HG02588 (cell line): ENCODE measurements around the gene ITGAE.

Experiments
- ATAC-seq: cut with Tn5 transposase; IDR thresholded peaks from one replicate; pipeline ENCODE4 v1.9.1; 2021; ENCODE audit warnings: mild to moderate bottlenecking, moderate library complexity; ENCODE audit not compliant: unreplicated experiment

Gene ITGAE

DNA sequence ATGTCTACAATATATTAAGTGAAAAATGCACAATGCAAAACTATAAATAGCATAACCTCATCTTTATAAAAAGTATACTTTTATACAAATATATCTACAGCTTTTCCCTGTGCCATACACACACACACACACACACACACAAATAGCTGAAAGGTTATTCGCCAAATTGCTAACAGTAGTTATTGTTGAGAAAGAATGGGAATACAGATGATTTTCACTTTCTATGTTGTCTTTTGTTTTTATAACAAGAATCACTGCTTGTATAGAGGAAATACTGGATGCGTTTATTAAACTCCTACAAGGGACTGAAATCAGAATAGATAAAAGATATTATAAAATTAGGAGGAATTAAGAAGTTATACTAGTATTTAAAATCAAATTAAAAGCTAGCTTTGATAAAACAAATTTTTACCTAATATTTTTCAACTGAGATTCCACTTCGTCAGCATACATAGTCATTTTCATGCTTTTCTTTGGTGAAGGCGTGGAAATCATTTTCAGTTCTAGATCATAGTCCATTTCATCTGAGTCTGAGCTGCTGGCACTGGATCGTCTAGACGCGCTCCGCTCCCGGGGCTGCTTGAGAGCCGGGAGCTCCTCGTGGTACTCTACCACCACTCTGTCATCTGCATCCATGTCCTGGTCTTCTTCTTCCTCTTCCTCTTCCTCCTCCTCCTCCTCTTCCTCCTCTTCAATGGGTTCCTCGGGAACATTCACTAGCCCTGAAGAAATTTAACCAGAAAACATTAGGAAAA, 17.0 kb upstream of the ITGAE start:
- ATAC-seq = no peak

DNA sequence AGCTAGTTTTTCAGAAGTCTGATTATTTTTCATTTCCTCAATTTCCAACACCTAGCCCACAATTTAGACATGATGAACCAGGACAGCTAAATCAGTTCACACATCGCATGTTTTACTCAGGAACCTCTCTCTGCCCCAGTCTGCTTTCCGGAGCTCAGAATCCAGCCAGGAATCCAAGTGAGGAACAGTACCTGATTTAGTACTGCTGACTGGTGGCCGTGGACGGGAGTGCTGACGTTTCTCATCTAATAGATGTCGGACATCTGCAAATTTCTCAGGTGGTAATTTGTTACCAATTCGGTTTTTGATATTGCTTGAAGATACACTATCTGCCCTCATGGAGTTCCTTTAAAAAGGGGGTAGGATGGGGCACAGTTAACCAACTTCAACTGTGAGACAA, 14.9 kb upstream of the ITGAE start:
- no peak for ATAC-seq

DNA sequence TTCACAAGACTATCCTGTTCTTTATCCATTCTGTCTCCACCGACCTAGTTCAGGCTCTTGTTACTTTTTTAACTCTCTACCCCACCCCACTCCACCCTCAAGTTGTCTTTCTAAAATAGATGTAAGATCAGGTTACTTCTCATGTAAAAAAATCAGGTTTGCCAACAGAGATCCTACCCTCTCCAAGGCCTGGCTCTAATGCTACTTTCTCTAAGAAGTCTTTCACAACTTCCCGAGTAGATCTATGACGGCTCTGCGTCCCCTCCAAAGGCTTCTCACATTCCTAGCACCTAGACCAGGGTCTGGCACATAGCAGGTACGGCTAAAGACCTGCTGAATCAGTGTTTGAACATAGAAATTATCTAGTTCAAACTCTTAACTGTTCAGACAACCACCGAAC, 14.1 kb upstream of the ITGAE start:
- ATAC-seq = no peak

DNA sequence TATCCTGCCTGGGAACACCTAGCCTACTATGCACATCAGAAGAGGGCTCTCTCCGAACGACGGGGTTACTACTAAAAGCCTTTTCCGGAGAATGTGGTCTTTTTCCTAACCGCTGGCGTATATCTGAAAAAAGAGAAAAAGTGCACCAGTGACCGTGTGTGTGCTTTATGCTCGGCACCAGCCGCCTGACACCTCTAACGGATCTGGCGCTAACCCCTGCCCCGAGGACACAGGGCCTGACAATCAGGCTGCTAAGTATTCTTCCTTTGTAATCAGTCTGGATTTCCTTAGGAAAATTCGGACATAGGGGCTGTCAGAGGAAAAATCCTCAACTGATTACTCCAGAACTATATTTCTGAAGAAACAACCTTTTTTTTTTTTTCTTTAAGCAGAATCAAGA, 13.4 kb upstream of the ITGAE start:
- ATAC-seq = no peak

DNA sequence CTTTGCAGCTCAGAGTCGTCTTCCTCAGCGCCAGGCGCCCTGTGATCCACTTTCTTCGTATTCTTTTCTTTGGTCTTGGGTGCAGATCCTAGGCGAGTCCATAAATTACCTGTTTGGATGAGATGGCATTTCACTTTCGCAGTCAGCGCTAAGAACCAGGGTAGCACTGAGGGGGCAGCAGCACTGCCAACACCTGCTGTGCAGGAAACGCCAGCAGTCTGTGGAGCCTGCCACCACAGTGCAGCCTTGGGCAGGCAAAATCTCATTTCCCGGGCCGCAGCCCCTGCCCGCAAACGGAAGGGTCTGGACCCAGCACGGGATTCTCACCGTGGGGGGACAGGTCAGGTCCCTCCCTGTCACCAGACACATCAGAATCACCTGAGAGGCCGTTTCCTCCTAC, 12.2 kb upstream of the ITGAE start:
- no peak for ATAC-seq

DNA sequence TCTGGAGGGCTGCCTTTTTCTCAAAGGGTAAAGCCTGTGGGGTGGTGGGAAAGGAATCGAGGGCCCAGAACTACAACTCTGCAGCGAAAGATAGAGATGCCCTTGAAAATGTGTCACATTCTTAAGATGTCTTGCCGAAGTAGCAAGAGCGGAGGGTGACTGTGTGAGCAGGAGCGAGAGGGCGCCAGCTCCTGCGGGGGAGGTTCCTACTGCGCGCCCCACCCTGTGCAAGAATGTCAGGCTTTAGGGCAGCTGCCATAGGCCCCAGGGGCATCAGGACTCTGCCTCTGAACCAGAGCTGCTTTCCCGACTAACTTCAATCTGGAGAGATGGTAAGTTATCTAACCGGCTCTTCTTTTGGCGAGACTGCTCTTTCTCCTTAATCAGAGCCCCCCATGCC, 11.8 kb upstream of the ITGAE start:
- no peak for ATAC-seq

DNA sequence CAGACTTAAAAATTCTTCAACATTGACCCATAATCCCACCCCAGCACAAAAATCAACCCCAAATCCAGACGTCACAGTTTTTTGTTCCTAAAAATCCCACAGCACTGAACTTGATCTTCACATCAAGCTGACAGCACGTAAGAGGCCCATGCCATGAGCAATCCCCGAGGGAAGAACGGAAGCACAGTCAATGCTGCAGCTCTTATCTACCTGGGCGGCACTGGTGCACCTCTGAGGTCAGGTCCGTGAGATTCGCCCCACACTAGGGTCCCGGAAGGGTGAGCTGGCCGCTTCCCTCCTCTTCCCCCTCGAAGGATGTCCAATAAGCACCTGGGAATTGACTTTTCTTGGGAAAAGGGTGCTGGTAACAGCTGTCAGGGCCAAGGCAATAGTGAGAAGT, 11.3 kb upstream of the ITGAE start:
- no peak for ATAC-seq

DNA sequence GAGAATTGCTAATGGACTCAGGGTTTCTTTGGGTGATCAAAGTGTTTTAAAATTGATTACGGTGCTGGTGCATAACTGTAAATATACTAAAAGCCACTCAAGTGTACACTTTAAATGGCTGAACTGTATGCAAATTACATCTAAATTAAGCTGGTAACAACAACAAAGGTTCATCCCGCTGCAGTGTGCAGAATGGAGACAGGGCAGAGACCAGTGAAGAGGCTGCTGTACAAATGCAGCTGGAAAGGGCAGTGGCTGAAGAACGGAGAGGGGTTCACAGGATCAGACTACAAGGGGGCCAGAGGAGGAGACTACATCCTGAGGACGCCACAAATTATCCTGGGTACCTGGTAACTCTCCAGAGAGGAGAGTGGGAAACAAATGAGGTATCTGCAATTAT, 9.0 kb upstream of the ITGAE start:
- no peak for ATAC-seq

DNA sequence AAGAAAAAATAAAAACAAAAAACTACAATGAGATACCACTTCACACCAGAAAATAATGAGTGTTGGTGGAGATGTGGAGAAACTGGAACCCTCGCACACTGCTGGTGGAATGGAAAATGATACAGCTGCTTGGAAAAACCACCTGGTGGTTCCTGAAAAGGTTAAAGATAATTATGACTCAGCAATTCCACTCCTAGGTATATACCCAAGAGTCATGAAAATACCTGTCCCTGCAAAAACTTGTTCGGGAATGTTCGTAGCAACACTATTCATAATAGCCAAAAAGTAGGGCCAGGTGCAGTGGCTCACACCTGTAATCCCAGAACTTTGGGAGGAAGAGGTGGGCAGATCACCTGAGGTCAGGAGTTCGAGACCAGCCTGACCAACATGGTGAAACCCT, 8.1 kb upstream of the ITGAE start:
- no peak for ATAC-seq

DNA sequence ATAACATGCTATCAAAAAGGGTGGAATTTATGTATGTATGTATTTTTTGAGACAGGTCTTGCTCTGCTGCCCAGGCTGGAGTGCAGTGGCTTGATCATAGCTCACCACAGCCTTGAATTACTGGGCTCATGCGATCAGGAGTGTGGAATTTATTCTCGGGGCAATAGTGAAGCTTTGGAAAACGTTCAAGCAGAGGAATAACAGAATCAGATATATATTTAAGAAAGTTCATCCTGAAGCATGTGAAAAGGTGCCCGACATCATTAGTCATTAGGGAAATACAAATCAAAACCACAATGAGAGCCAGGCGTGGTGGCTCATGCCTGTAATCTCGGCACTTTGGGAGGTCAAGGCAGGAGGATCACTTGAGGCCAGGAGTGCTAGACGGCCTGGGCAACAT, 7.7 kb upstream of the ITGAE start:
- no peak for ATAC-seq

DNA sequence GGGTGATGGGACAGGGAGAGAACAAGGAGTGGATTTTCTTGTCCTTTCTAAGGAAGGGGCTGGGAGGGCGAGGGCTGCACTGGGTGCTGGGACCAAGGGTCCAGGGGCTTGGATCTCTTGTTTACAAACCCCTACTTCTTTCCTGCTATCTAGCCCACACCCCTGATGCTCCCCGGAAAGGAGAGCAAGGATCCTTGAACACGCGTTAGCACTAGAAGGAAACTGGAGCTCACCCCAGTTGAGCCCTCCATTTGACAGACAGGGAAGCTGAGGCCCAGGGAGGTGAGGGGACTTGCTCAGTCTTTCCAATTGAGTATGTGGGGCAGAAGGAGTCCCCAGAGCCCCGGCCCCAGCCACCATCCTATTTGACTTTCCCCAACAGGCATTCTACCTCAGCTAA, 4.6 kb upstream of the ITGAE start:
- no peak for ATAC-seq

DNA sequence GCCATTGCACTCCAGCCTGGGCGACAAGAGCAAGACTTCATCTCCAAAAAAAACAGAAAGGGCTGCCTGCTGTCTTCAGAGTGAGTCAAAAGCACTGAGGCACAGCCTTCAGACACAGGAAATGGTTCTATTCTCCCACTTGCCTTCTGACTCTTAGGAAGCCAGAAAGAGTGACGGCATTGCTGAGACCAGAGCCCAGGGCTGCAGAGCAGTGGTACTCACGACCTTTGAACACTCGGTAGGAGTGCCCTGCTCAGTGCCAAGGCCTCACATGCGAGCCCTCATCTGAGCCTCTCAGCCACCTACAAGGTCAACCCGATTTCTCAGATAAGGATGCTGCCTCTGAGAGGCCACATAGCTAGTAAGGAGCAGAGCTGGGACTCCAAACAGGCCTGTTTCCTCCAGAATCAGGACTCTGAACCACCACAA, 3.5 kb upstream of the ITGAE start:
- peak; percentile 58 for ATAC-seq

DNA sequence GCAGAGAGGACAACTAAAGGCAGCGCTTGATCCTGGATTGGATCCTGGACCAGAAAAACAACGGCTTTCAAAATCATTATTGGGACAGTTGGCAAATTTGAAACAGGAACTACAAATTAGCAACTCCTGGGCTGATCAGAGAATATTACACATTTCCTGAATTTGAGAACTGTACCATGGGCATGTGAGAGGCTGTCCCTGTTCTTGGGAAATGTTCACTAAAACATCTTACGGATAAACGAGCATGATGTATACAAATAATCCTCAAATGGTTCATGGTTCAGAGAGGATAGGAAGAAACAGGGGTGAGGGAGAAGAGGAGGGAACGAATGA, 2.3 kb upstream of the ITGAE start:
- ATAC-seq = no peak

DNA sequence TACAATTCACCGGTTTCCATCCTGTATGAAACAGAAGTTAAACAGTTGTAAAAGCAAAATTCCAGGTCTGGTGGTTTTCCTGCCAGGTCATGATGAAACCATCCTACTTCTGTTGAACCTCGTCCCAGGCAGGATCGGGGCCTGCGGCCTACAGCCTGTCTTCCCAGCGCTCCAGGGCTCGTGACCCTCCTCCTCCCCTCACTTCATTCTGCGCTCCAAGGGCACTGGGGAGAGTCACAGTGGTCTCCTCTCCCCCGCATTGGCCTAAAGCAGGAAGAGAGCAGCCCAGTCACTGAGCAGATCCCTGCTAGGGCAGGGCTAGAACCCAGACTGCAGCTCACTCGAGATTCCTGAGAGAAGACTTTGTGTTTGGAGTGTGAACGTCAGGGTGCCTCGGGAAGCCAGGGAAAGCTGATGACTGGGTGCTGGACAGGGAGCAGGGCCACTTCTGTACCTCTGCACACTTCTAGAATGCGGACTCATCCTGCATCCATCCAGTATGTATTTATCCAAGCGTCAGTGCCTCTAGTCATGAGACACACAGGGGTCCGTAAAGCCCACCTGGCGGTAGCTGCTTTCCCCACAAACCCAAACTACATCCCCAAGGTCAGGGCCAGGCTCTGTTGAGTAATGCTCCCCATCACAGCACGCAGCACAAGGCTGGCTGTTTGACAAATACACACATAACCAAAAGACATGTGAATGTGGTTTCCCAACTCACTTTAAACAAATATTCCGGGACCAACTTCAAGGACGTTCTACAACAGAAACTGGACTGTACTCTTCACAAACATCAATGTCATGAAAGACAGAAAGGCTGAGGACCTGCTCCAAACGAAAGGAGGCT, 1.7 kb upstream of the ITGAE start:
- no peak for ATAC-seq

DNA sequence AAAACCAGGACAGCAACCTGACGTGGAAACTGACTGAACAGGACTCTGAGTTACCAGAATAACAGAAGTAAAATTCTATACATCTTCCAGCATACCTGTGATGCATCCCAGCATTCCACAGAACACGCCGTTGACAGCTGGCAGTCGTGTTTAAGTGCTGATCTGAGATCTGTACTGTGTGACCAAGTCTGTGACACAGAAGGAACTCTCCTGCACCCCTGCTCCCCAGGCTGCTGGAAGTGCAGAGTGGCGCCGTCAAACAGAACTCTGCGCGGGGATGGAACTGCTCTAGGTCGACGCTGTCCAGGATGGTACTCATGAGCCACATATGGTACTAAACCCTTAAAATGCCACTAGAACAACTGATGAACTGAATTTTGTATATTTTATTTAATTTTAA, 804 bp upstream of the ITGAE start:
- ATAC-seq = no peak

DNA sequence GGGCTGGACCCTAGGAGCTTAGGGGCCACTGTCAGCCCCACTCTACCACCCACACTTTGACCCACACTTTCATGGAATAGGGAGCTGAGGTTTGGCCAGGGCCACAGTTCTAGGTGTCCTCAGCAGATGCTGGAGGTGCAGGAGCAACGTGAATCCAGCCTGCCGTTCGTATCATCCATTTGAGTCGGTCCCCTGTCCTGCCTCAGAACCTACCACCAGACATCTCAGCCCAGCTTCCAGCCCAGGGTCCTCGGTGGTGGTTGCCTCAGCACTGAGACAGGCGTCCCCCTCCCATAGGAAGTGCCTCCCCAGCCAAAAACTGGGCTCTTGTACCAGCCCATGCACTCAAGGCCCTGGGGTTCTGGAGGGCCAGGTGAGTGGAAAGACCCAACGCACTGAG, 359 bp upstream of the ITGAE start:
- ATAC-seq = no peak

DNA sequence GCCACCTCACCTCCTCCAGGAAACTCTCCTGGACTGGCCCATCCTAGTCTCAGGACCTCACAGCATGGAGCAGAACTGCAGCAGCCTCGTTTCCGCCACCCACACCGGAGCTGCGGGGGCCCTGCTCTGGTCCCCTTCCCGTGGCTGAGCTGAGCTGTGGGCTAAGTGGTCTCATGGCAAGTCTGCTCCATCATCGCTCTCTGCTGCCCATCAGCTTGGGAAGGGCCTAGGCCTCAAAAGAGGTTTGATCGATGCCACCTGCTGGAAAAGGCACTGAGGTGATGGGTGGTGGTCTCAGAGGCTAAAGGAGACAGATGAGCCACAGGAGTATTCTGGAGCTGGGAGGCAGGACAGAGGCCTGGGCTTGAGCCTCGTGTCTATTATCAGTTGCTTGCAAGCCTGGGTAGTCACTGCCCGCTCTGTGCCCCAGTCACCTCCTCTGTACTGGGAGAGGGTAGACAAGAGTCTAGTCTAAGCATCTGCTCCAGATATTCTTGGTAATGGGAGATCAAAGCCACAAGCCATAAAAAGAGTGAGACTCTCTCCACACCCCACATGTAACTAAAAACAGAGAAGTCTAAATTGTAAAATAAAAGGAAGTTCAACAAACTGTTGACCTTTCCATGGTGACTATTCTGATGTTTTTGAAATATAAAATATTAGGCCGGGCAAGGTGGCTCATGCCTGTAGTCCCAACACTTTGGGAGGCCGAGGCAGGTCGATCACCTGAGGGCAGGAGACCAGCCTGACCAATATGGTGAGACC, 1.6 kb downstream of the ITGAE start:
- no peak for ATAC-seq

DNA sequence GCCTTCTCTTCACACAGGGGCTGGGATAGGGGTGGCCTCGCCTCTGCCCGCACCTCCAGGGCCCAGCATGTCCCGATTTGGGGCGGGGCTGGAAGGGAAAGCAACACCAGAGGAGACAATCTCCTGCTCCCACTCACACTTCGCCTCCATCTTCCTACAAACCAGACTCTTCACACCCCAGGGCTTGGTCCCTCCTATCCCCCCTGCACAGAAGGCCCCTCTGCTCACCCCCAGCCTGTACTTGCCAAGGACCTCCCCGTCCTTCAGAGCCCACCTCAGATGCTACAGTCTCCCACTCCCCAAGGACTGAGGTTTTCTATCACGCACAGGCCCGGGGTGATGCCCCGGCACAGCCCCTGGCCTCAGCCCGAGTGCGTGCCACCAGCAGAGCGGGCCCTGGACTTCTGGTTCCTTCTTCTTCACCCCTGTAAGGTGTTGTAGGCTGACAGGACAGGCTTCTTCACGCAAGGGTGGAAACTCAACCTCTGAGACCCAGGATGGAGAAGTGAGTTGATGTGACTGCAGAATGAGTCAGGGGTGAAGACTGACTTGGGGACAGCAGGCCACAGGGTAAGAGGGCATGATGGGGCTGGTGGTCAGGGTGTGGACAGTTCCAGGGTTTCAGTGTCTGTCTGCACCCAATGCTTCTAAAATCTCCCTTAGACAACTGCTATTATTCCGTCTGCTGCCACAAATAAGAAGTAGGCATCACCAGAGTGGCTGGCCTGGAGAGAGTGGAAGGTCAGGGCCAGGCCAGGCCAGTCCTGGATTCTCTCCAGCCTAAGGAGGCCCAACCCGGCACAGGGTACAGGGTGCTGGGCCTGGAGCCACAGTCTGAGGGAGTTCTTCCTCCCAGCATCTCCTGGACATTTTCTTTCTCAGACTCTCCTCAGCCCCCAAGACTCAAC, 2.5 kb downstream of the ITGAE start:
- no peak for ATAC-seq

DNA sequence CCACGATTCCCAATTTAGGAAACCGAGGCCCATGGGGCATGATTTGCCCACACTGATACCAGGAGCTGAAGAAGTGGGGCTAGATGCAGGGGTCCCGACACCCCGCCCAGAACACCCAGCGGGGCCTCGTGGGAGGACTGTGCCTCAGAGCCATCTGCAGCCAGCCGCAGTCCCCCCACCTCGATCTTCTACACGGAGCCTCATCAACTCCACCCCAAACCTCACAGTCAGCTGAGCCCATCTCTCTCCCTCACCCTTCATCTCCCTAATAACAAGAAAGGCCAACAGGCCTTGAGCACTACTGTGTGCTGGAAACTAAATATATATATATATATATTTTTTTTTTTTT, 4.2 kb downstream of the ITGAE start:
- peak; percentile 25 for ATAC-seq

DNA sequence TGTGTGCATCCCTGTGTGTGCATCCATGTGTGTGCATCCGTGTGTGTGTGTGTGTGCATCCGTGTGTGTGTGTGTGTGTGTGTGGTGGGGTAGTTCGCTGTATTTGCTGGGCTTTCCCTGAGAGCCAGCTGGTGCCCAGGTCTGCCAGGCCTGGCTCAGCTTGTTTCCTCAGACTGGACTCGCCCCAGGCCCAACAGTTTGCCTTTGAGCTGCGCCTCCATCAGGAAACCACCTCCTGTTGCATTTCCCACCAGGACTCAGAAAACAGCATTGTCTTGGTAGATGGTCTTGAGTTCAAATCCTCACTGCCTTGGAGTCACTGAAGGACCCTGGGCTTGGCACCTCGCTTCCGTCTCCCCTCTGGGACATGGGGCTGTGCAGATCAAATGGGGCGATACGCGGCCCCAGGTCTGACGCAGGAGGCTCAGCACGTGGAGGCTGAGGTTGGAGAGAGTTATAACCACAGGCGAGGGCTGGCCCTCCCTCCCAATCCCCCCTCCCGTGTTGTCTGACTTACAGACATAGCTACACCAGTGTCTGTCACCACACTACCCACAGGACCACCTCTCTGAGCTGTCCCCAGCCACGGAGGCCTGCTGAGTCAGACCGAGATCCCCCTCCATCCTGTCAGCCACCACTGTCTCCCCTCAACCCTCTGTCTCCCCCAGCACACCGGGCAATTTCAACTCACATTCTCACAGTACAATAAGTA, 4.7 kb downstream of the ITGAE start:
- peak; percentile 57 for ATAC-seq
